Measurements from ENCODE around the gene CLTC. TPM values are rescaled to one million over a fixed set of nuclear protein-coding genes. Genes with fewer than 3 reads are reported as not detected.

Gene CLTC
- total and polyA plus RNA-seq, 2 experiments from 2014 or later, result 107 to 344 TPM

DNA sequence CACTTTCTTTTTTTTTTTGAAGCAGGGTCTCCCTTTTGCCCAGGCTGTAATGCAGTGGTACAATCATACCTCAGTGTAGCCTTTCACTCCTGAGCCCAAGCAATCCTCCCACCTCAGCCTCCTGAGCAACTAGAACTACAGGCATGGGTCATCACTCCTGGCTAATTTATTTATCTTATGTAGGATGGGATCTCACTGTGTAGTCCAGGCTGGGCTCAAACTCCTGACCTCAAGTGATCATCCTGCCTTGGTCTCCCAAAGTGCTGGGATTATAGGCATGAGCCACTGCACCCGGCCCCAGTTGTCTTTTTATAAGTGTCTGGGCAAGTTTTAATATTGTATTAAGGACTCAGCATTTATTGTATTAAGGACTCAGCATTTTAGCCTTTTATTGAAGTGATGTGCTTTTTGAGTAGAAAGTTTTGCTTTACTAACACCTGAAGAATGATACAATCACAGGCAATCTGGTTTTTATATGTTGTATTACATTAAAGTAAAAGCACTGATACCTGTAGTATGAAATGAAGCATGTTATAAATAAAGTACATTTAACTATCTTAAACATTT, 110.7 kb downstream of the CLTC start:
- Histone ChIP-seq H3K4me1 (ENCODE audit: insufficient read depth) (no peaks in the 10 kb centered on the region), H3K27me3 (ENCODE audit: insufficient read depth) (no peaks in the 10 kb centered on the region), H3K36me3 (ENCODE audit: insufficient read depth) (0 out of 2 replicates have a peak, but pooled peaks cover under 1% of the 10 kb centered on the region), H4K20me1 (replicated peaks; ENCODE audit: insufficient read depth) (0 out of 2 replicates have a peak, but pooled peaks cover 3% of the 10 kb centered on the region), H2AFZ (no peak overlapping the region), H3F3A (replicated peaks; ENCODE audit: low read depth) (no peaks in the 10 kb centered on the region), H3K27ac (ENCODE audit: low read depth) (no peak overlapping the region), H3K9me2 (ENCODE audit: insufficient read depth) (no peaks in the 10 kb centered on the region), H3K4me3 (no peak overlapping the region), H3K79me2 (replicated peaks; ENCODE audit: insufficient read depth) (peaks cover 20% of the 10 kb centered on the region), H3K4me2 (no peak overlapping the region)
- Mint-ChIP-seq H3K9me3 (no peaks in the 10 kb centered on the region), H3K27me3 (ENCODE audit: insufficient read depth, low read depth, poor library complexity) (no peaks in the 10 kb centered on the region), H3K36me3 (ENCODE audit: low read depth) (0 out of 3 replicates have a peak, but pooled peaks cover under 1% of the 10 kb centered on the region), H3K4me1 (no peaks in the 10 kb centered on the region), H3K4me3 (no peak overlapping the region), H3K27ac (no peak overlapping the region; the same call in 1 of the 2 replicates)
- TF ChIP-seq CTCF (conservative IDR thresholded peaks at IDR 0.05; ENCODE audit: low read depth in 2 of 2) (no peak), EZH2 (IDR thresholded peaks at IDR 0.05; ENCODE audit: low read depth, unreplicated experiment) (no peak), NANOG (IDR thresholded peaks at IDR 0.05; ENCODE audit: borderline replicate concordance) (no peak), JUNB (IDR thresholded peaks at IDR 0.05; ENCODE audit: unreplicated experiment) (no peak), EZH2phosphoT487 (IDR thresholded peaks at IDR 0.05; ENCODE audit: unreplicated experiment) (no peak), CREB1 (CRISPR knock-in tag; IDR thresholded peaks at IDR 0.05; ENCODE audit: low read depth) (no peak), ZNF331 (CRISPR knock-in tag; IDR thresholded peaks at IDR 0.05; ENCODE audit: low read depth) (no peak), STAT1 (IDR thresholded peaks at IDR 0.05; ENCODE audit: unreplicated experiment) (no peak), REST (IDR thresholded peaks at IDR 0.05; ENCODE audit: unreplicated experiment) (no peak), POLR2AphosphoS5 (IDR thresholded peaks at IDR 0.05; ENCODE audit: low read depth) (no peak), ZNF114 (CRISPR knock-in tag; IDR thresholded peaks at IDR 0.05) (no peak)
- TF ChIP-seq, protein P1, sequence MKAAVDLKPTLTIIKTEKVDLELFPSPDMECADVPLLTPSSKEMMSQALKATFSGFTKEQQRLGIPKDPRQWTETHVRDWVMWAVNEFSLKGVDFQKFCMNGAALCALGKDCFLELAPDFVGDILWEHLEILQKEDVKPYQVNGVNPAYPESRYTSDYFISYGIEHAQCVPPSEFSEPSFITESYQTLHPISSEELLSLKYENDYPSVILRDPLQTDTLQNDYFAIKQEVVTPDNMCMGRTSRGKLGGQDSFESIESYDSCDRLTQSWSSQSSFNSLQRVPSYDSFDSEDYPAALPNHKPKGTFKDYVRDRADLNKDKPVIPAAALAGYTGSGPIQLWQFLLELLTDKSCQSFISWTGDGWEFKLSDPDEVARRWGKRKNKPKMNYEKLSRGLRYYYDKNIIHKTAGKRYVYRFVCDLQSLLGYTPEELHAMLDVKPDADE (IDR thresholded peaks at IDR 0.05), result no peak
- TF ChIP-seq, protein P2, sequence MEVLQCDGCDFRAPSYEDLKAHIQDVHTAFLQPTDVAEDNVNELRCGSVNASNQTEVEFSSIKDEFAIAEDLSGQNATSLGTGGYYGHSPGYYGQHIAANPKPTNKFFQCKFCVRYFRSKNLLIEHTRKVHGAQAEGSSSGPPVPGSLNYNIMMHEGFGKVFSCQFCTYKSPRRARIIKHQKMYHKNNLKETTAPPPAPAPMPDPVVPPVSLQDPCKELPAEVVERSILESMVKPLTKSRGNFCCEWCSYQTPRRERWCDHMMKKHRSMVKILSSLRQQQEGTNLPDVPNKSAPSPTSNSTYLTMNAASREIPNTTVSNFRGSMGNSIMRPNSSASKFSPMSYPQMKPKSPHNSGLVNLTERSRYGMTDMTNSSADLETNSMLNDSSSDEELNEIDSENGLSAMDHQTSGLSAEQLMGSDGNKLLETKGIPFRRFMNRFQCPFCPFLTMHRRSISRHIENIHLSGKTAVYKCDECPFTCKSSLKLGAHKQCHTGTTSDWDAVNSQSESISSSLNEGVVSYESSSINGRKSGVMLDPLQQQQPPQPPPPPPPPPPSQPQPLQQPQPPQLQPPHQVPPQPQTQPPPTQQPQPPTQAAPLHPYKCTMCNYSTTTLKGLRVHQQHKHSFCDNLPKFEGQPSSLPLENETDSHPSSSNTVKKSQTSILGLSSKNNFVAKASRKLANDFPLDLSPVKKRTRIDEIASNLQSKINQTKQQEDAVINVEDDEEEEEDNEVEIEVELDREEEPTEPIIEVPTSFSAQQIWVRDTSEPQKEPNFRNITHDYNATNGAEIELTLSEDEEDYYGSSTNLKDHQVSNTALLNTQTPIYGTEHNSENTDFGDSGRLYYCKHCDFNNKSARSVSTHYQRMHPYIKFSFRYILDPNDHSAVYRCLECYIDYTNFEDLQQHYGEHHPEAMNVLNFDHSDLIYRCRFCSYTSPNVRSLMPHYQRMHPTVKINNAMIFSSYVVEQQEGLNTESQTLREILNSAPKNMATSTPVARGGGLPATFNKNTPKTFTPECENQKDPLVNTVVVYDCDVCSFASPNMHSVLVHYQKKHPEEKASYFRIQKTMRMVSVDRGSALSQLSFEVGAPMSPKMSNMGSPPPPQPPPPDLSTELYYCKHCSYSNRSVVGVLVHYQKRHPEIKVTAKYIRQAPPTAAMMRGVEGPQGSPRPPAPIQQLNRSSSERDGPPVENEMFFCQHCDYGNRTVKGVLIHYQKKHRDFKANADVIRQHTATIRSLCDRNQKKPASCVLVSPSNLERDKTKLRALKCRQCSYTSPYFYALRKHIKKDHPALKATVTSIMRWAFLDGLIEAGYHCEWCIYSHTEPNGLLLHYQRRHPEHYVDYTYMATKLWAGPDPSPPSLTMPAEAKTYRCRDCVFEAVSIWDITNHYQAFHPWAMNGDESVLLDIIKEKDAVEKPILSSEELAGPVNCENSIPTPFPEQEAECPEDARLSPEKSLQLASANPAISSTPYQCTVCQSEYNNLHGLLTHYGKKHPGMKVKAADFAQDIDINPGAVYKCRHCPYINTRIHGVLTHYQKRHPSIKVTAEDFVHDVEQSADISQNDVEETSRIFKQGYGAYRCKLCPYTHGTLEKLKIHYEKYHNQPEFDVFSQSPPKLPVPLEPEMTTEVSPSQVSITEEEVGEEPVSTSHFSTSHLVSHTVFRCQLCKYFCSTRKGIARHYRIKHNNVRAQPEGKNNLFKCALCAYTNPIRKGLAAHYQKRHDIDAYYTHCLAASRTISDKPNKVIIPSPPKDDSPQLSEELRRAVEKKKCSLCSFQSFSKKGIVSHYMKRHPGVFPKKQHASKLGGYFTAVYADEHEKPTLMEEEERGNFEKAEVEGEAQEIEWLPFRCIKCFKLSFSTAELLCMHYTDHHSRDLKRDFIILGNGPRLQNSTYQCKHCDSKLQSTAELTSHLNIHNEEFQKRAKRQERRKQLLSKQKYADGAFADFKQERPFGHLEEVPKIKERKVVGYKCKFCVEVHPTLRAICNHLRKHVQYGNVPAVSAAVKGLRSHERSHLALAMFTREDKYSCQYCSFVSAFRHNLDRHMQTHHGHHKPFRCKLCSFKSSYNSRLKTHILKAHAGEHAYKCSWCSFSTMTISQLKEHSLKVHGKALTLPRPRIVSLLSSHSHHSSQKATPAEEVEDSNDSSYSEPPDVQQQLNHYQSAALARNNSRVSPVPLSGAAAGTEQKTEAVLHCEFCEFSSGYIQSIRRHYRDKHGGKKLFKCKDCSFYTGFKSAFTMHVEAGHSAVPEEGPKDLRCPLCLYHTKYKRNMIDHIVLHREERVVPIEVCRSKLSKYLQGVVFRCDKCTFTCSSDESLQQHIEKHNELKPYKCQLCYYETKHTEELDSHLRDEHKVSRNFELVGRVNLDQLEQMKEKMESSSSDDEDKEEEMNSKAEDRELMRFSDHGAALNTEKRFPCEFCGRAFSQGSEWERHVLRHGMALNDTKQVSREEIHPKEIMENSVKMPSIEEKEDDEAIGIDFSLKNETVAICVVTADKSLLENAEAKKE (CRISPR knock-in tag; IDR thresholded peaks at IDR 0.05), result no peak
- DNase-seq (ENCODE audit: low spot score) (no peak), ATAC-seq (no peak)
